Measurements from ENCODE around the gene MPP3. TPM values are rescaled to one million over a fixed set of nuclear protein-coding genes. Genes with fewer than 3 reads are reported as not detected.

MPP3 gene
- total RNA-seq, 6 donors from 2014 or later: 16.2 to 142 (median 38.5) TPM

GRCh38 chr17:43759836-43760235 is 73.1 kb downstream of the MPP3 start:
- H3K4me3 ChIP-seq: no peak overlapping the region
- no peaks in the 10 kb centered on the region for H3K27me3 ChIP-seq
- no peaks in the 10 kb centered on the region for H3K9me3 ChIP-seq
- DNase-seq (no peak), ATAC-seq (ENCODE audit: low FRiP score in 2 of 2) (no peak)
- peaks cover 8 to 22% (median 11%) of the 10 kb centered on the region in 4 donors for H3K4me1 ChIP-seq
- TF ChIP-seq EP300 (IDR thresholded peaks at IDR 0.05) (no peak), POLR2A (IDR thresholded peaks at IDR 0.05) (no peak), POLR2AphosphoS5 (IDR thresholded peaks at IDR 0.05) (no peak), CTCF (IDR thresholded peaks at IDR 0.05) (no peak)
- peaks cover 0 to 2% (median 0%) of the 10 kb centered on the region in 4 donors for H3K36me3 ChIP-seq
- no peak overlapping the region for H3K27ac ChIP-seq
- WGBS, 2 donors: 63 to 75% methylated on average over 7 of the region's 7 CpGs

- WGBS, 2 donors: 83 to 88% methylated on average over 15 to 17 of the region's 24 CpGs
- no peak within 1 kb of the TSS for H3K4me3 ChIP-seq
- DNase-seq (no peak), ATAC-seq (ENCODE audit: low FRiP score in 2 of 2) (no peak)
- H3K36me3 ChIP-seq: no peaks in the 10 kb centered on the region
- no peaks in the 10 kb centered on the region for H3K27me3 ChIP-seq
- TF ChIP-seq EP300 (IDR thresholded peaks at IDR 0.05) (no peak), POLR2AphosphoS5 (IDR thresholded peaks at IDR 0.05) (no peak), CTCF (IDR thresholded peaks at IDR 0.05) (no peak), POLR2A (IDR thresholded peaks at IDR 0.05) (no peak)
- no peak within 1 kb of the TSS for H3K27ac ChIP-seq
- no peaks in the 10 kb centered on the region for H3K9me3 ChIP-seq
- H3K4me1 ChIP-seq: peaks cover 11 to 20% (median 13%) of the 10 kb centered on the region in 4 donors
Observed at GRCh38 chr17:43758497-43759174, 74.3 kb downstream of the MPP3 start, which contains the start of gene SOST. TSS of gene SOST (minus strand) at chr17:43758791. CDS start at chr17:43758741, 50 bp downstream.

GRCh38 chr17:43758086-43758485 is 74.9 kb downstream of the MPP3 start:
- H3K27ac ChIP-seq: no peak overlapping the region
- no peaks in the 10 kb centered on the region for H3K9me3 ChIP-seq
- H3K4me1 ChIP-seq: peaks cover 12 to 20% (median 13%) of the 10 kb centered on the region in 4 donors
- no peak overlapping the region for H3K4me3 ChIP-seq
- H3K36me3 ChIP-seq: no peaks in the 10 kb centered on the region
- DNase-seq (no peak), ATAC-seq (ENCODE audit: low FRiP score in 2 of 2) (no peak)
- TF ChIP-seq EP300 (IDR thresholded peaks at IDR 0.05) (no peak), POLR2AphosphoS5 (IDR thresholded peaks at IDR 0.05) (no peak), POLR2A (IDR thresholded peaks at IDR 0.05) (no peak), CTCF (IDR thresholded peaks at IDR 0.05) (no peak)
- H3K27me3 ChIP-seq: no peaks in the 10 kb centered on the region
- WGBS, 2 donors: 76 to 89% methylated on average over 5 to 6 of the region's 6 CpGs

GRCh38 chr17:43757171-43757660 is 75.7 kb downstream of the MPP3 start:
- Histone ChIP-seq H3K27ac (no peak overlapping the region), H3K4me3 (no peak overlapping the region), H3K9me3 (no peaks in the 10 kb centered on the region), H3K4me1 (peaks cover 12 to 20% (median 13%) of the 10 kb centered on the region in 4 donors), H3K27me3 (no peaks in the 10 kb centered on the region), H3K36me3 (no peaks in the 10 kb centered on the region)
- DNase-seq (no peak), ATAC-seq (ENCODE audit: low FRiP score in 2 of 2) (no peak)
- 86 to 88% methylated on average over 5 to 6 of the region's 8 CpGs for WGBS, 2 donors
- TF ChIP-seq POLR2AphosphoS5 (IDR thresholded peaks at IDR 0.05) (no peak), POLR2A (IDR thresholded peaks at IDR 0.05) (no peak), CTCF (IDR thresholded peaks at IDR 0.05) (no peak), EP300 (IDR thresholded peaks at IDR 0.05) (no peak)

Data from upper lobe of left lung (tissue), 6 donors.